Astrocyte of the hippocampus (primary cell): ENCODE results near the gene SHMT2.
"Not testable (repeated sequence)": the region's sequence is repeated elsewhere in the genome, so short reads cannot be mapped to it uniquely, and the experiment has no call there.

Source experiments
- DNase-seq: peaks from one replicate; pipeline ENCODE4 v3.0.0; 2011; ENCODE audit warnings: low read depth, low spot score

Gene SHMT2

DNA sequence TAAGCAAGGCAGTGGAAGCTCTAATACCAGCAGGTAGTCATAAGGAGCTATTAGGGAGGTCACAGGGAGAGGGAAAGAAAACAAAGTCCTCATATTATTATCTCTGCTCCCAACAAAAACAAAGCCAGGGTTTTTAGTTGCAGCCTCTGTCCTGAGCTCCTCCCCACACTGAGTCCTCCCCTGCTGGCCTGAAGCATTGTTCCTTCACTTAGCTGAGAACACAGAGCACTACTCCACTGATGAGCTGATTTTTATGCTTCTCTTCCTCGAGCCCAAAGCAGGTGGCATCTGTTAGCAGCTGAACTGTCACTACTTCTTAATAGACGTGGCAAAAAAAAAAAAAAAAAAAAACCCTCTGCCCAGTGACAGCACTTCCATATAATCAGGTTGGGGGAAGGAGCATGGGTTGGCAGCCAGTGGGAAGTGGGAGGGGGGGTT is 31.9 kb downstream of the SHMT2 start:
- DNase-seq = no peak

DNA sequence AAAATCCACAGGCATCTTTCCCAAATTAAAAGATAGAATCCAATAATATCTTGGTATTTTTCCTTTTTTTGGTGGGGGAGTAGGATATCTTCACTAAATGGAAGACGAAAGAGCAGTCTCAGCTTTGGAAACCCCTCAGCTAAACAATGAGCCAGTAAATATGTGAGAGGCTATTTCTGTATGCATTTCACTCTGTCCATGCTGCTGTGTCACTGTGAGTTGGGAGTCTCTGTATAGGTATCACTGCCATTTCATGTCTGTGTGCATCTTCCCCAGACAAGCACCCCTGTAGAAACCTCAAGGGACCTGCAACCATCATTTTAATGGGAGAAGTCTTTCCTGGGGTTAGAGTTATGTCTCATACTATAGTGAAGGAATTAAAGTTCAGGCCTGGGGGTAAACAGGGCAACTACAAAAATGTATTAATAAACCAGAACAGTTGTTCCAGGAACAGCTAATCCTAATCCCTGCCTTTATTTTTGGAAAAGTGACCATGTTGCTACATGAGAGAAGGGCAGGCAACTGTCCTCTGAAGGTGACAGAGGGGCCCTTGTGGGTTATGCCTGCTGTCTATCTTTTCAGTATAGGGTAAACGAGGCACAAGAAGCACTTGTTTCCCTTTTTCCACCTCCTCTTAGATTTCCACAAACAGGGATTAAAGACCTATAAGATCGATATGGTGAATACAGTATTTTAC is 32.8 kb downstream of the SHMT2 start:
- no peak for DNase-seq

DNA sequence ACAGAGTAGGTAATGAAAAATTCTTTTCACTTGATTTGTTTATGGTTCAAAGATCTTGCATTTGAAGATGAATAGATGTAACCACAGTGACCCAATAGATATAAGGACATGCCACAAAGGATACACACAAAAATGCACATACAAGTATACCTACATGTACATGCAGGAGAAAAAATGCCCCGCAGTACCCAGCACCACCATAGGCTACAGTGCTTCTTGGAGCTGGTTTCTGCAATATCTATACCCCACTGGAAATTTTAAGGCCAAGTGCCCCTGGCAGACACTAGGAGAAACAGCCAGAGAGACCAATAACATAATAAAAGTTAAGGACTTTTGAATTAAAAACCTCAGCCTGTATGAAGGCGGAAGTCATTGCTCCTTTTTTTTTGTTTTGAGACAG is 33.6 kb downstream of the SHMT2 start:
- no peak for DNase-seq

DNA sequence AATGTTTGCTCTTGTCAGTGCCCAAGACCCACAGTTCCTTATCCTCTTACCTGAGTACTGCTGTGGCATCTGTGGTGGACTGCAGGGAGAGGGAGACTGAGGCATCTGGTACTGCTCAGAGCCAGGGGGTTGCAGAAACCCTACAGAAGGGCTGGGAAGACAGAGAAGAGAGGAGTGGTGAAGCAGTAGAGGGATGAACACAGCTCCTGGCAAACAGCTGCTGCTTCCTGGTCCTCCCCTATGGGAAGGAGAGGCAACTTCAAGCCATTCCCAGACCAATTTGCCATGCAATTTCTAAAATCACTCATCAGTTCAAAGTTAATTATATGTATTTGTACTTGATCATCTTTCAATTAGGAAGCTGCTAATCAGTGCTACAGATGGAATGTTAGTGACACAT is 37.2 kb downstream of the SHMT2 start:
- DNase-seq = no peak

DNA sequence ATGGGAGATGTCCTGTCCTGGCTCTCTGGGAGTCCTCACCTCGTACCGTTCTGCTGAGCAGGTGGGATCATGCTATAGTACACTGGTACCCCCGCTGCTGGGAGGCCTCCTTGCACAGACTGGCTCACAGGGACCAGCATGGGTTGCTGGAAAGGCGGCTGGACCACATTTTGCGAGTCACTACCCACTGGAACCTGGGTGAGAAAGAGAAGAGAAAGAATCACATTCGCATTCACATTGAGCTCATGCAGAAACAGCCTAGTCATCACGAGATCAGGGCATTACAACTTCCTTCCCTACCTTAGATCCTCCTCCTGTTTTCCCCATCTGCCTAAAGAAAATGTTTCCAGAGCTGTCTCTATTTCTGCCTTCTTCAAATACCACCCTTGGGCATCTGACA is 38.8 kb downstream of the SHMT2 start:
- DNase-seq = no peak

DNA sequence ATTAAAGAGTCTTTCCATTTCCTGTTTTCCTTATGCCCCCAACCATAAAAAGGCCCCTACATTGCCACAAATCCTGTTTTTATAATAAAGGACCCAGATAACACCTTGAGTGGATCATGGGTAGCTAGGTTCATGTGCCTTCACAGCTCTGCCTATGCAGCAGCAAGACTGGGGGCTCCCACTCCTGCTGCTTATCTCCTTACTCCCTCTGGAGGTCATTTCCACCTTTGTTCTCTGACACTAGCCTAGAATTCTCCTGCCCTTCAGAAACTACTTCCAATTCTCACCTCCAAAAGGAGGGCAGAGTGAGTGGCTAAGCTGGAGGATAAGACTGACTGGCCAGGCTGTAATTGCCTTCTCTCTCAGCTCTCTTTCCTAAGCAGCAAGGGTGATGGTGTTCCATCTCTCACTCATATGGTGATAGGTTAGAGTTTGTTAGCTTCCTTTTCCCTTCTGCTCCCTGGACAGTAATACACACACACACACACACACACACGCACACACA is 41.5 kb downstream of the SHMT2 start:
- no peak for DNase-seq

DNA sequence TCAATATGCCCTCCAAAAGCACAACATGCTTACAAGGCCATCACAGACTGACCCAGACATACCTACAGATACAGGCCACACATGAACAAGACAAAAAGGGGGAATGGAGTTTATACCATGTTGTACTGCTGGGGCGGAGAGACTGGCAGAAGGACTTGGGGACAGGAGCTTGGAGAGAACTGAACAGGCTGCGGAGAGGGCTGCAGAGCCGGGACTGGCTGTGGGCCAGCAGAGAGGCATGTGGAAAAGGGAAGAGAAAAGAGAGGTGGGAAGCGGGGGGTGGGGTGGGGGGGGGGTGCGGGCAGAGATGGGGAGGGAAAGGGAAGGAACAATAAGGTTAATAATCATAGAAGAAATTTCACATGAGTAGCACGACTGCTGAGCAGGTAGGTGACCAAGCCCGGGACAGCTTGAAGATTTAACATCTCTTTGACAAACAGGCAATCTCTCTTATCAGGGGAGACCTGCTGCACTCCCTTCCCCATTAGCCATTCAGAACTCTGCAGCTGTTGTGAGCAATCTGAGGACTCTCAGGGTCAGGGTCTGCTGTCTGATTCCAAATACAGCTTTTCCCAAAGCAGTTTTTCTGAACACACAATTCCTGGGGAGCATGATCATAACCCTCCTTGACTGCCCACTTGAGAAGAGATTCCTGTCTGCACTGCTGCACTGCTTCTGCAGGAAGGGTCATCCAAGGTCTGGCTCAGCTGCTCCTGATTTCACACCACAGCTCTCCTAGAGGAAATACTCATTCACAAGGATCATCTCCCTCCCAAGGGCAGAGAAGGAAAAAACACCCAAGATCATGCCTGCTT is 43.0 kb downstream of the SHMT2 start:
- no peak for DNase-seq

DNA sequence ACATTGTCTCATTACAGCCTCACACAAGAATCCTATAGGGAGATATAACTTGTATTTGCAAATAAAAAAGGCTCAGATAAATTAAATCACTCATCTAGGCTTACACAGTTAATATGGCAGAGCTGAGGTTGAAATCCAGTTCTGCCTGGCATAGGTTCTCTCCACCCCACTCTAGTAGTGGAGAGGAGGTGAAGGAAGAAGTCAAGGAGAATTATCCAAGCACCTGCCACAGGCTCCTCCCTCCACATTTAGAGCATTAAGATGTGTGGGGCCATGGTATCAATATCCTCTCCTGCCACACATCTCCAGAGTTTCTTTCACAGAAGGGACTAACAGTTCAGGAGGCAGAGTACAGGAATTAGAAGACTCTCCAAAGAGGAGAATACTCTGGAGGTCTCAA is 44.0 kb downstream of the SHMT2 start:
- no peak for DNase-seq

DNA sequence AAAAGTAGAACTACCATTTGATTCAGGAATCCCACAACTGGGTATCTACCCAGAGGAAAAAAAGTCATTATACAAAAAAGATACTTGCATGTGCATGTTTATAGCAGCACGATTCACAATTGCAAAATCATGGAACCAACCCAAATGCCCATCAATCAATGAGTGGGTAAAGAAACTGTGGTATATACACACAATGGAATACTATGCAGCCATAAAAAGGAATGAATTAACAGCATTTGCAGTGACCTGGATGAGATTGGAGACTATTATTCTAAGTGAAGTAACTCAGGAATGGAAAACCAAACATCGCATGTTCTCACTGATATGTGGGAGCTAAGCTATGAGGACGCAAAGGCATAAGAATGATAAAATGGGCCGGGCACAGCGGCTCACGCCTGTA is 46.7 kb downstream of the SHMT2 start:
- not testable (repeated sequence) for DNase-seq

DNA sequence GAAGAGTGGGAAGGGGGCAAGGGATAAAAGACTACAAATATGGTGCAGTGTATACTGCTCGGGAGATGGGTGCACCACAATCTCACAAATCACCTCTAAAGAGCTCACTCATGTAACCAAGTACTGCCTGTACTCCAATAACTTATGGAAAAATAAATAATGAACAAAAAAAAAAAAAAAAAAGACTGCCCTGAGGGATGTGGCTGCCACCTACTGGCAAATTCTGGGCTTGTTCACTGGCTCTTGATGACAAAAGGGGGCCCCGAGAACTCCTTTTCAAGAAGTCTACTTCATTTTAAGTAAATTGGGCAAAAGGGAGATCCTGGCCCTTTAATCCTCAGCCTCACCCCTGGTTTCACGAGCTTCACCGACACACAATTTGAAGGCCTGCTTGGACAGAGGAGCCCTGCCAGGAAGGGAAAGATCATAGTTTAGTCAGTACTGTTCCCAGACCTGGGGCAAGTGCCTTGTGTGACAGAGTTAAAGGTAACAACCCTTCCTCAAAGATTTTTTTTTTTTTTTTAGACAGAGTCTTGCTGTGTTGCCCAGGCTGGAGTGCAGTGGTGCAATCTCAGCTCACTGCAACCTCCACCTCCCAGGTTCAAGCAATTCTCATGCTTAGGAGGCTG is 47.5 kb downstream of the SHMT2 start:
- DNase-seq = peak; percentile 20

DNA sequence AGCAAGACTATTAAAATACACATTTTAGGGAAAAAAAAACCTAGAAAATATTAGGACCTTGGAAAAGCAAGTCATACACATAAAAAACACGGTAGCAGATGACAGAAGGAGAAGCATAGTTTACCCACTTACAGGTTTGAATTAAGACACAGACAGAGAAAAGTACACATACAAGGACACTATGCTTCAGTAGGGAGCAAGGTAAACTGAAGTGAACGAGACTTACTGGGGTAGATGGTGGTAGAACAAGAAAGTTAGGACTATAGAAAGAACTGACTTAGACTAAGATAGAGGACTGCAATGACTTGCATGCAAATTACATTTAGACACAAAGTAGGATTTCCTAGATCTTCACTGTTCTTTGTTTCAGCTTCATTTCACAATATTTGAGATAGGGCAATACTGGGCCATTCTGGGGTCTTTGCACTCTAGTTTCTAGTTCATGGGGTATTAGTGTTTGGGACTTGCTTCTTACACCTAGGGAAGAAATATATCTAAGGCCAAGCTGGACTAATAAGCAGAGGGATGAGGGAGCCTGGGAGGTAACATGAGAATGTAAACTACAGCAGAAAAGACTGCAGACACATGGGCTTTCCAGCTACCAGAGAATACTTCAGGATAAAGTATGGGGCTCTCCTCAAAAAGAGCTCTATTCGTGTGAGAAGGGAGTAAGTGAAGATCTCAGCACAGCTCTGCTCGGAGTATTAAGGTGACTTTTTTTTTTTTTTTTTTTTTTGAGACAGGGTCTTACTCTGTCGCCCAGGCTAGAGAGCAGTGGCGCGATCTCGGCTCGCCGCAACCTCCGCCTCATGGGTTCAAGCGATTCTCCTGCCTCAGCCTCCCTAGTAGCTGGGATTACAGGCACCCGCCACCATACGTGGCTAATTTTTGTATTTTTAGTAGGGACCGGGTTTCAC is 49.2 kb downstream of the SHMT2 start:
- DNase-seq = no peak

DNA sequence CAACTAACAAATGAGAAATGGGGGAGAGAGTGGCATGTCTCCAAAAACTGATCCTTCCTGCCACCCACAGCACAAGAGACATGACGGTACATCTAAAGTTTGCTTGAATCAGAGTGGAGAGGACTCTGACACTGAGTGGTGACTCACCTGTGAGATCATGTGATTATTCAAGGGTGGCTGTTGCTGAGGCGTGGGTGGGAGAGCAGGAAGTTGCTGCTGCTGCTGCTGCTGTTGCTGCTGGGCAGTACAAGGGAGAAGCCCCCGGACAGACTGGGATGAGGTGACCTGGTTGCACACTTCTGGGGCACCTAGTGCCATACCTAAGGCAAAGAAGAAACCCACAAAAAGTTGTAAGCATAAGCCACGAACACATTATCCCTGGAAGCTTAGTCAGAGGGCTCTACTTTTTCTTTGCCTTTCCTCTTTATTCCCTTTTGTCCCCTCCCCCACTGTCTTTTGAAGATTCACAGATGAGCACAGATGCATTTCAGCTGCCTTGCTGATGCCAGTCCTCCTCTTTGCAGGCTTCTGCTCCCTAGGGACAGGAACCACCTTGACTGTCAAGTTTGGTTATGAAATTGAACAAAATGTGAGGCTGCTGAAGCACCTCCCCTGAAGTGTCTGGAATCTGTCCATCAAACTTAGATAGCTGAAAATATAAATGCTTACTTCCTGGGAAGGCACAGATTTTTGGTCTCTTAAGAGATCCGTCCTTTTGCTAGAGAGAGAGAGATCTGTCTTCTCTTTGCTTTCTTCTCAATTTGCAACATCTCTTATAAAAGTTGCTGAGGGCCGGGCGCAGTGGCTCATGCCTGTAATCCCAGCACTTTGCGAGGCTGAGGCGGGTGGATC is 50.9 kb downstream of the SHMT2 start:
- peak; percentile 88 for DNase-seq

DNA sequence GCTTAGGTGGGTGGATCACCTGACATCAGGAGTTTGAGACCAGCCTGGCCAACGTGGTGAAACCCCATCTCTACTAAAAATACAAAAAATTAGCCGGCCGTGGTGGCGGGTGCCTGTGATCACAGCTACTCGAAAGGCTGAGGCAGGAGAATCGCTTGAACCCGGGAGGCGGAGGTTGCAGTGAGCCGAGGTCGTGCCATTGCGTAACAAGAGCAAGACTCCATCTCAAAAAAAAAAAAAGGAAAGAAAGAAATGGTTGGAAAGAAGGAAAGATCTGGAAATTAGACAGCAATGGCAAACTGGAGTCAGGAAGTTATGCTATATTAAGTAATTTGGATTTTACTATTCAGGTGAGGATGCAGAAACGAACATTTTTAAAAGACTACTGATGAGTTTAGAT is 52.6 kb downstream of the SHMT2 start:
- DNase-seq = not testable (repeated sequence)
